T-helper 1 cell (primary cell): ENCODE results near the gene ZBP1.

ENCODE experiments used
- DNase-seq, 5 donors: peaks; one replicate each; pipeline ENCODE4 v3.0.0-alpha.2; 2012 to 2020

The ZBP1 gene

DNA sequence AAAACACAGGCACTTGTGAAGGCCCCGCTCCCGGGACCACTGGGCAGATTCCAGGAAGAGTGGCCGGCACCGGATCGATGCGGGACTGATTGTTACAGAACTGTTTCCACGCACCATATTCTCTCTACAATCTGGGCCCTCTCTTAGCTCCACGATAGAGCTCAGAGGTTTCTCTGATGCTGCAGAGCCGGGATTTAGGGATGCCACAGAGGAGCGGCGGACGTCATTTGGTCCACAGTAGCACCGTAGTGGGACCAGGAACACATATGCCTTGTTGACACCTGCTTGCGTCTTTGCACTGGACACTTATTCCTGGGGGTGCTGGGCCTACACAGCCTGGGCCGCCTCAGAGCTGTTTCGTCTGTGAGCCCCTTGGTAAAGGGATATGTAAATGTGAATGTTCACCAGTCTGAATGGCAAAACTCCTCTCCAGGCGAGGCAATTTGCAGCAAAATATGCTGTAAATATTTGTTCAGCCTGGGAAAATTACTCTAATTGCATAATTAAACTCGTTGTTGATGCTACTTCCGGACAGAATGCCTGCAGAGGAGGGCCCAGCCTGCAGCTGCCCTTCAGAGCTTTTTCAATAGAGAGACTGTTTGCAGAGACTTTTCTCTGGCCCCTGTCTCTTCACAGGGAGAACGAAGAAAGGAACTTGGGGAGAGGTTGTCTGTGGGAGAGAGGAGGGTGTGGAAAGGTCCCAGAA lies 49.9 kb downstream of the ZBP1 start:
- DNase-seq, result no peak

DNA sequence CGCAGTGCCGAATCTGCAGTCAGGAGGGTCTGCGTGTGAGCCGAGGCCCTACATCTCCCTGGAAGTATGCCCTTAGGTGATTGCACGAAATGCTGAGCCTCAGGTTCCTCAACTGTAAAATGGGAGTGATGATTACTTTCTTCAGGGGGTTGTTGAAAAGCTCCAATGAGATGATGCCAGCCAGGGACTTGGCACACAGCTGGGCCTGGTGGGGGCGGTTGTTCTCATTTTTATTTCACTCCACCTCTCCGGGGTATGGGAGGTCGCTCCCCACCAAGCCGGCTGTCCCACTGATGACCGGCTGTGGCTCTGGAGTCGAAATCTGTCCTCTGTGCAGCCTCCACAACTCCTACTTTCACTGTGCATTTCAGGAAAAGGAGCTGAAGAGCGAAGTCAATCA lies 51.3 kb downstream of the ZBP1 start:
- no peak for DNase-seq

DNA sequence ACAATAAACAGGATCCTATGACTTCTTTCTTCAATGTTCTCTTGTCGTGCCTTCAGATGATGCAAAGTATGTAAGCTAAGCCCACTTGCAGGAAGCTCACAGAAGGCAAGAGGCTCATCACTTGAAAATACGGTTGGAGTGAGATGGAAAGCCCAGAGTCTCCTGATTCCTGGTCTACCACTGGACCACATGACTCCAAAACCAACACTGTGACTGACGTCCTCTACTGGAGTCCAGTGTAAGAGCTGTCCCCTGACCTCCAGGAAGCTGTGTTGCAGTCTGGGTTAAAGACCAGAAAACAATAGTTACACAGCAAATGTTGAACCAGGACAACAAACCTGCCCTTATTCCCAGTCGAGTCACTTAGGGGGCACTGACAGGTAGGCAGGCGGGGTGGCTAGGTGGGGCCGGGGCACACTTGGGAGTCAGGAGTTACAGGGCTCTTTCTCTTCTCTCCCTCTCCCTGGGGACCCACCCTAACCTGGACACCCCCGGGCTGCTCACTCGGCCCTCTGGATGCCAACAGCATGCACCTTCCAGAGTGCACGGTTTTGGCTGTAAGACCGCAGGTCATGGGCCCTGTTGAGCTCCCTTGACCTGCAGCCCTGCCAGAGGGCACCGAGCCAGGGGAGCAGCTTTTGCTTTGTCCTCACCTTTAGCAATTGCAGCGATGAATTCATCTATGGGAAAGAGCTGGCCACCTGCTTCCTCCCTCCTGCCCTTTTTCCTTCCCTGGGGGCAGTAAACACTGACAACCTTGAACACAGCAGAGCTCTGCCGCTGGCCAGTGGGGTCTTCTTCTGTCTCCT lies 51.9 kb downstream of the ZBP1 start:
- no peak for DNase-seq

DNA sequence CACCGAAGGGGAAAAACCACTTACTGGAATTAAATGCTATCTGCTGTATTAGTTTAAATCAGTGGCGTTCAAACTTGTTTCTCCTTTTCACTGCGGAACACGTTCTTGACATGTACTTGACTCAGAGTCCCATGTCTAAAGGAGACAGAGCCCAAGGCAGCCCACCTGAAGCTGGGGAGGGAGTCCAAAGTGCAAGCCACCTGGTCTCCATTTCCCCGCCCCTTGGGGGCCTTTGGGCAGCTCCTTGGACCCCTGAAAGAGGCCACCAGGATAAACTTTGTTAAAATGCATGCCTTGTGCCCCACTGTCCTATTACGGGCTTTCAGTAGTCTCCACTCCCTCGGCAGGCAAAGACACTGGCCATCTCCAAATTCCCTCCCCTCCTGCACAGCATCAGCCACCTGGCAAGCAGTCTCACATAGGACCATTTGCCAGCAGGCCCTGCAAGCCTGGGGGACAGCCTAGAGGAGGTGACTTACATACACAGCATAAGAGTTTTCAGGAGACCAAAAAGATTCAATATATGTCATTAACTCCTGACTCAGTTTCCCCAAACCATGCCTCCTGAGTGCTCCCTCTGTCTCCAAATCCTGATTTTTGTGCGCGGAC lies 52.7 kb downstream of the ZBP1 start:
- no peak for DNase-seq

DNA sequence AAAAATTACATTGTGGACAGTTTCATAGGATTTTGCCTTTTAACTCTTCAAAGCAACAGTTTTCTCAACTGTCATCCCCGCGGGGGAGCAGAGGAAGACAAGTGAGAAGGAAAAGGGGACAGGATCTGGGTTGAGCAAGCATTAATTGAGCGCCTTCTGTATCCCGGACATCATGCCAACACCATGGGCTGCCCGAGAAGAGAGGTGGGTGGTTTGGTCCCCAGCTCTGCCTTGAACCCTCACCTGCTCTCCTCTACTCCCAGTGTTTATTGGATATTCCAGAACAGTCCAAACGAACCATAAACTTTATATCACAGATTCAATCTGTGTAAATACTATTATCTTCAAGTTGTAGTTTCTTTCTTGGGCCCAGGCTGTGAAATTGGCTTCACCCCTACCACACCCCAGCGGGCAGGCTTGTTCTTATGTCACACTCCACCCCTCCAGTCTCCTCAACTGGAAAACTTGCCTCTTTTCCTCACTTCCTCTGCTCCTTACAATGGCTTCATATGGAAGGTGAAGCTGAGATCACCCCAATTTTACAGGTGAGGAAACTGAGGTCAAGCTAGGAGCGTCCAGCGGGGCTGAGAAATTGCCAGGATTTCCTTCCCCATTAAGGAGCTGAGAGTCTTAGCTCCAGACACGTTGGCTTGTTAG lies 53.3 kb downstream of the ZBP1 start:
- DNase-seq, result no peak

DNA sequence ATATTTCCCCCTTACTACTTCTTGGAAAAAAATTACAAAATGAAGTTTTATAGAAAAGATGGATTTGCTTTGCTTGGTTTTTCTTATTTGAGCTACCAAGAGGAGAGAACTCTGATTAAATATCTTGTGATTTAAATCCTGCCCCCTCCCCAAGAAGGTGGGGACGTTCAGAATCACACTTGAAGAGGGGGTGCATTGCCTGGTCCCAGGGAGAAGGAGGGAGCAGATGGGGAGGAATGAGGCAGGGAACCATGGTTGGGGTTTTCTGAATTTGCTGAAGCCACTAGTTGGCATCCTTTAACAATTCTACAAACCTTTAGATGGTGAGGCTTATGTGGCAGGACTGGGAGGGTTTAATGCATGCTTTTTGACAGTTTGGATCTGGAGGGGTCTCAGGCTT lies 53.8 kb downstream of the ZBP1 start:
- DNase-seq, result no peak

DNA sequence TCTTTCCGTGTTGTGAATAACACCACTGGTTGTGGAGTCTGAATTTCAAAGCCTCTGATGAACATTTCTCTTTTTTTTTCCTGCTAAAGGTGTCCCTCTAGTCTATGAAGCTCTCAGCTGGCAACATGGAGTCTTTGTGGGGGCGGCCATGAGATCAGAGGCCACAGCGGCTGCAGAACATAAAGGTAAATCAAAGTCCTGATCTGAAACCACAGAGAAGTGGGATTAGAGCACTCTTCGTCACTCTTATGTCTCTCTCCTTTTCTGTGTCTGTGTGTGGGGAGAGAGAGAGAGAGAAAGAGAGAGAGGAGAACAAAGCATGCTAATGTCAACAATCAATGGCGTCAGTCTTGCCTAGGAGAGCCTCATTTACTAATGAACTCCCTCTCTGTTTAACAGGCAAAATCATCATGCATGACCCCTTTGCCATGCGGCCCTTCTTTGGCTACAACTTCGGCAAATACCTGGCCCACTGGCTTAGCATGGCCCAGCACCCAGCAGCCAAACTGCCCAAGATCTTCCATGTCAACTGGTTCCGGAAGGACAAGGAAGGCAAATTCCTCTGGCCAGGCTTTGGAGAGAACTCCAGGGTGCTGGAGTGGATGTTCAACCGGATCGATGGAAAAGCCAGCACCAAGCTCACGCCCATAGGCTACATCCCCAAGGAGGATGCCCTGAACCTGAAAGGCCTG lies 55.1 kb downstream of the ZBP1 start:
- no peak for DNase-seq

DNA sequence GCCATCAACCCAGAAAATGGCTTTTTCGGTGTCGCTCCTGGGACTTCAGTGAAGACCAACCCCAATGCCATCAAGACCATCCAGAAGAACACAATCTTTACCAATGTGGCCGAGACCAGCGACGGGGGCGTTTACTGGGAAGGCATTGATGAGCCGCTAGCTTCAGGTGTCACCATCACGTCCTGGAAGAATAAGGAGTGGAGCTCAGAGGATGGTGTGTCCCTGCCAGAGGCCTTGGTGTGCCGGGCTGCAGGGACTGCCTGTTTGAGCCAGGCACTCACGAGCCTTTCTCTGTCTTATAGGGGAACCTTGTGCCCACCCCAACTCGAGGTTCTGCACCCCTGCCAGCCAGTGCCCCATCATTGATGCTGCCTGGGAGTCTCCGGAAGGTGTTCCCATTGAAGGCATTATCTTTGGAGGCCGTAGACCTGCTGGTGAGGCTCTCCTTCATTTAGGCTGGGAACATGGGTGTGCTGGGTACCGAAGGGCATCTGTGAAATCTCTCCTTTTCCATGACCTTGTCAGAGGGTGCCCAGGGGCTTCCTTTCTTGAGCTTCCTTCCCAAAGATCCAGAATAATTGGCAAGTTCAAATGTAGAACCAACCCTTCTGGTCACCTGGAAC lies 55.9 kb downstream of the ZBP1 start:
- DNase-seq, result no peak

DNA sequence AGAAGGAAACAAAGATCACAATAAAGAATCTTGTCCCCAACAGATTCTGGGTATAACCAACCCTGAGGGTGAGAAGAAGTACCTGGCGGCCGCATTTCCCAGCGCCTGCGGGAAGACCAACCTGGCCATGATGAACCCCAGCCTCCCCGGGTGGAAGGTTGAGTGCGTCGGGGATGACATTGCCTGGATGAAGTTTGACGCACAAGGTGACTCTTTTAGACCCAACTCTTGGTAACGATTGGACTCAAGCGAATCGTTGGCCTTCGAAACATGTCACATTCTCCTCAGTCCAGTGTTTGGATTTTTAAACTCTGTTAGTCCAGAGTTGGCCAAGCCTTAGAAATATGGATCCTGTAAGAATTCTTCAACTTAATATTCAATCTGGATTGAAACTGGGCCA lies 56.7 kb downstream of the ZBP1 start:
- no peak for DNase-seq

DNA sequence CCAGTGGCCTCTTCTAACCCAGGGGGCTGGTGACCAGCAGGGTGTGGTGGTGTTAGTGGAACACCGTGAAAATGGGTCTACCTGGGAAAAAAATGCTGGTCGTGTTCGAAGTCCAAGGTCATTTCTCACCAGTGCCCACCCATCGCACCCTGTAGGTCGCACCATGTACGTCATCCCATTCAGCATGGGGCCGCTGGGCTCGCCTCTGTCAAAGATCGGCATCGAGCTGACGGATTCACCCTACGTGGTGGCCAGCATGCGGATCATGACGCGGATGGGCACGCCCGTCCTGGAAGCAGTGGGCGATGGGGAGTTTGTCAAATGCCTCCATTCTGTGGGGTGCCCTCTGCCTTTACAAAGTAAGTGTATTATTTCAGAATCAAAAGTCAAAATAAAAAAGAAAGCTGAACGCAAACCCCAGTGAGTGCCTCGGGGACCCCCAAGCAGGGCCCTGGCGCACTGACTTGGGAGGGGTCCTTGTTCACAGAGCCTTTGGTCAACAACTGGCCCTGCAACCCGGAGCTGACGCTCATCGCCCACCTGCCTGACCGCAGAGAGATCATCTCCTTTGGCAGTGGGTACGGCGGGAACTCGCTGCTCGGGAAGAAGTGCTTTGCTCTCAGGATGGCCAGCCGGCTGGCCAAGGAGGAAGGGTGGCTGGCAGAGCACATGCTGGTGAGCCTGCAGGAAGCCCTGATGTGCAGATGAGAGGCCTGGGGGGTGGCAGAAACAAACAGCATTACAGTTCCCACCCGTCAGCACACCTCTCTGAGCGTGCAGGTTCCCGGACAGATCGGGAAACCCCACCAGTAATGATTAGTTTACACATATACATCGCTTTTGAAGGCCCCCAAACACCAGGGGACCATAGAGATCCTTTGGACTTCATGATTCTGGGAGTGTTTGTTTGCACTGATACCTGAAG lies 57.4 kb downstream of the ZBP1 start:
- no peak for DNase-seq

DNA sequence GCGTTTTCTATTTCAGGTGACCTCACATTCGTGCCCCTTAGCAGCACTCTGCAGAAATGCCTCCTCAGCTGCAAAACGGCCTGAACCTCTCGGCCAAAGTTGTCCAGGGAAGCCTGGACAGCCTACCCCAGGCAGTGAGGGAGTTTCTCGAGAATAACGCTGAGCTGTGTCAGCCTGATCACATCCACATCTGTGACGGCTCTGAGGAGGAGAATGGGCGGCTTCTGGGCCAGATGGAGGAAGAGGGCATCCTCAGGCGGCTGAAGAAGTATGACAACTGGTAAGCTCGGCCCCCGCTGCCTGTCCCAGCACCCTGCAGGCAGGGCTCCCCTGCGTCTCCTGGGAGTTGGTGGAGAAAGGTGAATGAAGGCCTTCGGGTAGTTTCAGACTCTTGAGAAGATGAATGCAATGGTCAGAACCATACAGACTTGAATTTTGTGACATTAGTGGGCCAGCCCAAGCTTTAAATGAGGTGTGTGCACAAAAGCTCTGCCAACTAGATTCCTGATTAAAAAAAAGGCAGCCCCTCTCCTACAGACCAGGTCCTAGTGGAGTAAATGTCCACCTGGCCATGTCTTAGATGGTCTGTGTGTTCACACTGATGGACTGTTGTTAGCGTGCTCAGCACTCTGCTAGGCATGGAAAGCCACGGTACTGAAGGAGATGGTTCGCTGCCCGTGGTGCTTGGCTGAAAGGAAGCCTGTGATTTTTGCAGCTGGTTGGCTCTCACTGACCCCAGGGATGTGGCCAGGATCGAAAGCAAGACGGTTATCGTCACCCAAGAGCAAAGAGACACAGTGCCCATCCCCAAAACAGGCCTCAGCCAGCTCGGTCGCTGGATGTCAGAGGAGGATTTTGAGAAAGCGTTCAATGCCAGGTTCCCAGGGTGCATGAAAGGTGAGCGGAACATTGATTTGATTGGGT lies 58.6 kb downstream of the ZBP1 start:
- DNase-seq, result no peak

DNA sequence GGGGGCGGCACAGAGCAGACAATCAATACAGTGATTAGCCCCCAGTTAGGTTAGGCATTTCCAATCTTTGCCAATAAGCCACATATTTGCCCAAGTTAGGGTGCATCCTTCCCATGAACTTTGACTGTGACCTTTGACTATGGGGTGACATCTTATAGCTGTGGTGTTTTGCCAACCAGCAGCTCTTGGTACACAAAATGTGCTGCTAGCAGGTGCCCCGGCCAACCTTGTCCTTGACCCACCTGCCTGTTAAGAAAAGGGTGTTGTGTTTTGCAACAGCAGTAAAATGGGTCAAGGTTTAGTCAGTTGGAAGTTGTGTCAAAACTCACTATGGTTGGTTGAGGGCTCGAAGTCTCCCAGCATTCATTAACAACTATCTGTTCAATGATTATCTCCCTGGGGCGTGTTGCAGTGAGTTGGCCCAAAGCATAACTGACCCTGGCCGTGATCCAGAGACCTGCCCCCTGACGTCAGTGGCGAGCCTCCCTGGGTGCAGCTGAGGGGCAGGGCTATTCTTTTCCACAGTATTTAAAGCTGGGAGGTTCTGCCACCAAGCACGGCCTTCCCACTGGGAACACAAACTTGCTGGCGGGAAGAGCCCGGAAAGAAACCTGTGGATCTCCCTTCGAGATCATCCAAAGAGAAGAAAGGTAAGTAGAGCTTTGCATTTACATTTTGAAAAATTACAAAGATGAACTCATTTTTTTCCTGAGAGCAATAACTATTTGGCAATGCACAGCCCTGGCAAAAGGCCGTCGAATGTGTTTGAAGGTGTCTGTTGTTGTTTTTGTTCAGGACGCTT lies 59.5 kb downstream of the ZBP1 start, which contains the start of gene PCK1:
PCK1 (plus strand) TSS at position 557 of the 802 bp plus-strand sequence. CDS start 302 bp downstream, outside the sequence.
- no peak for DNase-seq

DNA sequence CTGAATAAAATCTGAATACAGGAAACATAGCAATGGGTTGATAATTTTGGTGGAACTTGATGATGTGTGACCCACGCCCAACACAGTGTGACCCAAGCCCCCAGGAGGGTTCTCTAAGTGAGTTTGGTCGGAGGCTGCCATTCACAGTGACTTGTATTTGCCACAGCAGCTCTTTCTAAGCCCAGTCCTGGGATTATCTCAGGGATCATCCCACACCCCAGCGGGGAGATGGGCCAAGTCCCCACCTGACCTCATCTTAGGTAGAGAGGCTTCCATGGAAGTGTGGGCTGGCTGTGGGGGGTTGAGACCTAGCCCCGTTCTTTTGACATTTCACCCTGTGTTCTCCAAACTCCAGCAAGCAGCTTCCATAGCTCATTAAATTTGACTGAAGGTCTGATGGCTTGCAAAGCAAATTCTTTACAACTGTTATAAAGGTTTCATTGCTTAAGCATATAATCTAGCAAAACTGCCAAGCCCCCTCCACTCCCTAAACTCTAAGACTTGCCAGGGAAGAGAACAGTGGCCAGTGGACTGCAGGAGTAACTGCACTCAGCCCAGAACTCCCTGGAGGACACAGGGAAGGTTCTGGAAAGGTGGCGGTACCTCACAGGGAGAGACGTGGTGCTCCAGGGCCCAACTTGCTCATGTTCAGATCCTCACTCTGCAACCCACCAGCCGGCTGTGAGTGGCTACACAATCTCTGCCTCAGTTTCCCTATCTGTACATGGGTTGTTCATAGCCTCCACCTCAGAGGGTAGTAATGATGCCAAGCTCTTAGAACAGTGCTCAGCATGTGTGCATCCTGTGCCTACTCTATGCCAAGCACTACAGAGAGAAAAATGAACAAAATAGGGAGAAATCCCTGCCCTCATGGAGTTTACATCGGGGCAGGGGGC lies 60.3 kb downstream of the ZBP1 start:
- DNase-seq, result no peak

DNA sequence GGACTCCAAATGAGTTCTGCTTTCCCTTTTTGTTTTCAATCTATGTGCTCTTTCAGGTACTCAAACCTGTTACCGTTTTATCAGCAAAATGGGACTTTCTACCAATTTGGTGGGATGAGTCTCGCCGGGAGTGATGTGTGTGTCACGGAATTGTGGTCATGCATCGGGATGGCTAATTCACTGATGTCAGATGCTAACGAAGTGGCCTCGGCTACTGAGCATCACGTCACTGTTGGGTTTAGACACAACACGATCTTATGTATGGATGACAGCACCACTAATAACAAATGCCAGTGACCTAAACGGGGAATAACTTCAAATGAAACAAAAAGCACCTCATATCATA lies 61.0 kb downstream of the ZBP1 start:
- no peak for DNase-seq

DNA sequence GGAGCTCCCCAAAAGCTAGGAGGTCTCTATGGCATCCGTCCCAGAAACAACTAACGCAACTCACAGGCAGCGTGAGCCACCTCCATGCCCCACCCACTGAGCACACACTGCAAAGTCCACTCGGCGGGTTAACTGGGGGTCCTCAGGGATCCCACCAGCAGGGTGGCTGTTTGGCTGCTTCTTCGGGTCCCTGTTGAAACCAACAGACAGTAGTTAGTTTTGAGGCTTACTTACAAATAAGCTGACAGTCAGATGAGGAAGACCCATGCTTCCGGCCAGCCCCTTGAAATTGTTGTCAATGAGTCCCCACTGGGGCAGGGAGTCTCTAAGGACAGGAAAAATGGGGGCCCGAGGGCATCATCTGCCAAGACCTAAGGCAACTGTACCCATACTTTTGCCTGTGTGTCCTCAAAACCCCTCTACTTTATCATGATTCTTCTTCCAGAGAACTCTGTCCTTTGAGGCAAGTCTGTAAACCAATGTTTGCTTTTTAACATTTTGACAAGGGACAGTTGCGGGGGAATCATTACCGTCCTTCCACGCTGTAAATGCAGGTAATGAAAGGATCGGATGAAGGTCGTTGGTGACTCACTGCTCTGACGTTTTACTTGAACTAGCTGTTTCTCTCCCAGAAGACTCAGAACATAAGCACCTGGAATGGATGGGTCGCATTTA lies 61.5 kb downstream of the ZBP1 start:
- no peak for DNase-seq

DNA sequence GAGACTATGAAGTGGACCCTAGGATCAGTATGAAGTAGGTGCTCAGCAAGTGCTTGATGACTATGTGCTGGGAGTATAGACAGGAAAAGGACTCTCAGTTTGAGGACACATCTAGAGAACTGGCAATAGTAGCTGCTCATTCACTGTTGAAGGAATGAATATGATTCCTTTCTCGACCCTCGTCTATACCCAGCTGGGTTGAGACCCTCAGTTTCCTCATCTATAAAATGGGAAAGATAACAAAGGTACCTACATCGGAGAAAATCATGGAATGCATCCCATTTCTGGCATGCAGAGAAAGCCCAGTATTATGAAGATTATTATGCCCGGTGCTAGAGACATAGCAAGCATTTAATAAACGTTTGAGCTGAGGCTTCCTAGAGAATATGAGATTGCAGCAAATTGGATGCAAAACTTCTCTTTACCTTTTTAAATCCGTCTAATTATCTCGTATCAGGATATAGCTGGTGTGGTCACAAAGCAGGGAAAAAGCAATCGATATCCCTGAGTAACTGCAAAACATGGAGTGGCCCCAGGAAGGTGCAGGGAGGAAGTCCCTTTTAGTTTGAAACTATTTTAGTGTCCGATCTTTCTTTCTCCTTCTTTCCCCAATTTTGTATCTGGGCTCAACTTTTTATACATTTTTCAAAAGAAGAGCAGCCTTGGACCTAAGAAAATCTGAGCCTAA lies 62.2 kb downstream of the ZBP1 start:
- no peak for DNase-seq

DNA sequence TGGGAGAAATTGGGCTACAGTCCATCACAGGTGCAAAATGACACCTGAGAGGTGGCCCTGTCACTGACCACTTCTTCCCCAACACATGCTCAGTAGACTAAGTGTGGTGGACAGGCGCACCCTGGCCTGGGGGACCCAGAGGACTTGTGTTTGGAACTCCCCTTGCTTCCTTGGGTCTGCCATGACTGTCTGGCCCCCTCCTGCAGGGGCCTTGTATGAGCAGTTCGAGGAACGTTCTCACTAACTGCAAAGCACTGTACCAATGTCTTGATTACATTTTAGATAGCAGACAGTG lies 63.3 kb downstream of the ZBP1 start:
- DNase-seq, result no peak
